Naive thymus-derived CD4-positive, alpha-beta T cell (primary cell): ENCODE measurements around the gene DCBLD2. TPM values are rescaled to one million over a fixed set of nuclear protein-coding genes. Genes with fewer than 3 reads are reported as not detected.
A peak's percentile ranks its signal among the peaks of the same experiment; 100 is the strongest.

ENCODE experiments used
- ATAC-seq: fragments of 150-1000 bp; cut with Tn5 transposase; 2 replicates; pipeline ENCODE4 v1.10.0; 2021; ENCODE audit warnings: mild to moderate bottlenecking, moderate library complexity
- CTCF ChIA-PET: fragments of 350-600 bp; sonication (Branson Sonifier 250); formaldehyde crosslinking; loops from one replicate; lab custom pipeline; 2021; ENCODE audit warnings: antibody characterized with exemption; lab: Charles Lee
- POLR2A ChIA-PET: fragments of 350-600 bp; sonication (Branson Sonifier 250); formaldehyde crosslinking; loops from one replicate; lab custom pipeline; 2021; ENCODE audit warnings: antibody characterized with exemption, inconsistent platforms; lab: Charles Lee
- DNase-seq, 9 donors: peaks; one replicate each; pipeline versions ENCODE4 v3.0.0 to v3.0.0-alpha.2; 2020 to 2022; ENCODE audit warnings: mixed read lengths in 1 of 9
- H3K27ac ChIP-seq: one replicate; pipeline ENCODE4 v1.7.0; 2013; ENCODE audit warnings: mild to moderate bottlenecking, low read depth, low read length, moderate library complexity
- H3K27me3 ChIP-seq, 2 donors: one replicate each; pipeline ENCODE4 v1.7.0; 2013; ENCODE audit warnings: low read length in 2 of 2, mild to moderate bottlenecking in 2 of 2, moderate library complexity in 2 of 2; ENCODE audit not compliant: control insufficient read depth in 2 of 2, insufficient read depth in 2 of 2
- H3K36me3 ChIP-seq, 3 experiments: 1 replicate in 2 of 3; 2 replicates in 1 of 3; pipeline ENCODE4 v1.7.0; 2013; ENCODE audit warnings: low read length in 3 of 3, mild to moderate bottlenecking in 3 of 3, moderate library complexity in 1 of 3; ENCODE audit not compliant: insufficient read depth in 3 of 3, control insufficient read depth in 2 of 3
- H3K4me1 ChIP-seq, 2 donors: one replicate each; pipeline ENCODE4 v1.7.0; 2013; ENCODE audit warnings: low read length in 2 of 2, mild to moderate bottlenecking in 2 of 2, moderate library complexity in 1 of 2; ENCODE audit not compliant: control insufficient read depth in 2 of 2, insufficient read depth in 2 of 2
- H3K4me3 ChIP-seq: 2 replicates; pipeline ENCODE4 v1.7.0; 2013; ENCODE audit warnings: mild to moderate bottlenecking, low read length
- H3K9me3 ChIP-seq, 3 experiments: 1 replicate in 2 of 3; 2 replicates in 1 of 3; pipeline ENCODE4 v1.7.0; 2013; ENCODE audit warnings: low read length in 3 of 3; ENCODE audit not compliant: control insufficient read depth in 2 of 3
- H3K27ac Mint-ChIP-seq, 9 donors: one replicate each; pipeline ENCODE4 v1.8.0; 2020 to 2022; ENCODE audit warnings: mixed read lengths in 9 of 9, mild to moderate bottlenecking in 8 of 9, moderate library complexity in 5 of 9, inconsistent platforms in 2 of 9
- H3K27me3 Mint-ChIP-seq, 5 donors: one replicate each; pipeline ENCODE4 v1.8.0; 2021 to 2022; ENCODE audit warnings: mixed read lengths in 5 of 5, mild to moderate bottlenecking in 1 of 5
- H3K36me3 Mint-ChIP-seq, 5 donors: one replicate each; pipeline ENCODE4 v1.8.0; 2020 to 2022; ENCODE audit warnings: mixed read lengths in 5 of 5, mild to moderate bottlenecking in 3 of 5, inconsistent platforms in 1 of 5
- H3K4me1 Mint-ChIP-seq, 7 donors: one replicate each; pipeline ENCODE4 v1.8.0; 2020 to 2022; ENCODE audit warnings: mixed read lengths in 7 of 7, mild to moderate bottlenecking in 3 of 7, inconsistent platforms in 1 of 7
- H3K4me3 Mint-ChIP-seq, 10 donors: one replicate each; pipeline ENCODE4 v1.8.0; 2020 to 2022; ENCODE audit warnings: mild to moderate bottlenecking in 10 of 10, mixed read lengths in 10 of 10, moderate library complexity in 6 of 10, inconsistent platforms in 2 of 10
- H3K9me3 Mint-ChIP-seq, 11 donors: one replicate each; pipeline ENCODE4 v1.8.0; 2020 to 2022; ENCODE audit warnings: mixed read lengths in 11 of 11, mild to moderate bottlenecking in 4 of 11, inconsistent platforms in 1 of 11, moderate library complexity in 1 of 11
- intact Hi-C, 2 donors: fragments of 100-400 bp; cut with micrococcal nuclease; formaldehyde crosslinking; loops; one replicate each; pipeline ENCODE4 v1.15.1; 2023
- polyA plus RNA-seq, 2 donors: library from polyadenylated mRNA; unstranded; fragments of 300-500 nt; fragmentation: Illumina TruSeq; gene quantifications; one replicate each; pipeline ENCODE4 v1.2.3, GENCODE V29; 2021
- total RNA-seq, 6 experiments: library from RNA in 5 of 6; stranded (reverse) in 5 of 6; gene quantifications; 1 replicate in 5 of 6; 2 replicates in 1 of 6; pipeline ENCODE4 v1.2.3 and lab custom pipeline; 2021 to 2026

Gene DCBLD2
- total and polyA plus RNA-seq, 7 experiments from 2014 or later = 1.9 to 4.7 (median 2.9) TPM

DNA sequence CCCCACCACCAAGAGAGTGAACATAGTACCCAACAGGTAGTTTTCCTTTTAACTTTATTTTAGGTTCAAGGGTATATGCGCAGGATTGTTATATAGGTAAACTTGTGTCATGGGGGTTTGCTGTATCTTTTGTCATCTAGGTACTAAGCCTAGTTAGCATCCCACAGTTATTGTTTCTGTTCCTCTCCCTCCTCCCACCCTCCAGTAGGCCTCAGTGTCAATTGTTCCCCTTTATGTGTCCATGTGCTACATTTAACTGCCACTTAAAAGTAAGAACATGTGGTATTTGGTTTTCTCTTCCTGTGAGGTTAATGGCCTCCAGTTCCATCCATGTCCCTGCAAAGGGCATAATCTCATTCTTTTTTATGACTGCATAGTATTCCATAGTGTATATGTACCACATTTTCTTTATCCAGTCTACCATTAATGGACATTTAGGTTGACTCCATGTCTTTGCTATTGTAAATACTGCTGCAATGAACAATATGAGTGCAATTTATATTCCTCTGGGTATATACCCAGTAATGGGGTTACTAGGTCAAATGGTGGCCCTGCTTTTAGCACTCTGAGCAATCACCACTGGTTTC, 72.2 kb downstream of the DCBLD2 start:
- Histone ChIP-seq H3K27ac (no peak overlapping the region), H3K4me3 (no peak overlapping the region), H3K9me3 (no peaks in the 10 kb centered on the region), H3K27me3 (no peaks in the 10 kb centered on the region), H3K36me3 (no peaks in the 10 kb centered on the region), H3K4me1 (no peaks in the 10 kb centered on the region)
- DNase-seq = no peak
- CTCF ChIA-PET = no interaction called here
- no peak overlapping the region for H3K4me3 Mint-ChIP-seq
- no peaks in the 10 kb centered on the region for H3K4me1 Mint-ChIP-seq
- H3K27ac Mint-ChIP-seq = no peak overlapping the region
- POLR2A ChIA-PET = no interaction called here
- peaks cover 0 to 4% (median 0%) of the 10 kb centered on the region in 5 donors for H3K27me3 Mint-ChIP-seq
- no peak for ATAC-seq
- peaks cover 0 to 17% (median 0%) of the 10 kb centered on the region in 5 donors for H3K36me3 Mint-ChIP-seq
- H3K9me3 Mint-ChIP-seq = peaks cover 0 to 51% (median 26%) of the 10 kb centered on the region in 11 donors
- intact Hi-C loops = no loop called here

- Histone ChIP-seq H3K4me1 (no peaks in the 10 kb centered on the region), H3K27me3 (no peaks in the 10 kb centered on the region), H3K4me3 (no peak overlapping the region), H3K27ac (no peak overlapping the region), H3K36me3 (no peaks in the 10 kb centered on the region), H3K9me3 (no peaks in the 10 kb centered on the region)
- no peak overlapping the region for H3K27ac Mint-ChIP-seq
- no peak overlapping the region for H3K4me3 Mint-ChIP-seq
- no peak for DNase-seq
- POLR2A ChIA-PET = no interaction called here
- ATAC-seq = no peak
- H3K27me3 Mint-ChIP-seq = peaks cover 0 to 3% (median 0%) of the 10 kb centered on the region in 5 donors
- CTCF ChIA-PET = interaction anchor here (0.8 to 1.5 kb wide), 2 partner anchors 9 to 16 kb away, joined by 3 to 5 read pairs; no protein-coding TSS in a partner anchor
- no peaks in the 10 kb centered on the region for H3K4me1 Mint-ChIP-seq
- H3K9me3 Mint-ChIP-seq = peaks cover 0 to 38% (median 21%) of the 10 kb centered on the region in 11 donors
- intact Hi-C loops = no loop called here
- peaks cover 0 to 9% (median 0%) of the 10 kb centered on the region in 5 donors for H3K36me3 Mint-ChIP-seq
These were observed 74.1 kb downstream of the DCBLD2 start for GRCh38 chr3:98827221-98827920.

DNA sequence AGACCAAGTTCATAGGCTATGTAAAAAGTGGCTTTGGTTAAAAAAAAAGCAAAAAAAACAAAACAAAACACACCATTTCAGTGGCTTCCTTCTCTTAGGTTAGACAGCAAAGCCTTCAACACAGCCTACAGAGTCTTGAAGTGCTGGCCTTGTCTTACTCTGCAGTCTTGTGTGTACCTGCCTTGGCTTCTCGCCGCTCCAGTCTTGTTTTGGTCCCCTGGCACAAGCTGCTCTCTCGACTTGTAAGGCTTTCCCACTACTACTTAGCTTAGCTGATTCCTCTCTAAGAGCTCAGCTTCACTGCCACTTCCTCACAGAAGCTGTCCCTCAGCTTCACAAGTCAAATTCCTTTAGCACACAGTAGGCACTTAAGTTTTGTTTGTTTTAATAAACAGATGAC, 75.4 kb downstream of the DCBLD2 start:
- Histone ChIP-seq H3K4me1 (no peaks in the 10 kb centered on the region), H3K4me3 (no peak overlapping the region), H3K9me3 (no peaks in the 10 kb centered on the region), H3K27ac (no peak overlapping the region), H3K36me3 (no peaks in the 10 kb centered on the region), H3K27me3 (no peaks in the 10 kb centered on the region)
- ChIA-PET CTCF (no interaction called here), POLR2A (no interaction called here)
- intact Hi-C loops = no loop called here
- Mint-ChIP-seq H3K9me3 (peaks cover 0 to 26% (median 9%) of the 10 kb centered on the region in 11 donors), H3K27me3 (peaks cover 0 to 3% (median 0%) of the 10 kb centered on the region in 5 donors), H3K4me1 (no peaks in the 10 kb centered on the region), H3K4me3 (no peak overlapping the region), H3K27ac (peak overlapping the region in 1 of 9 donors; percentile 63), H3K36me3 (peaks cover 0 to 3% (median 0%) of the 10 kb centered on the region in 5 donors)
- DNase-seq (no peak), ATAC-seq (no peak)

DNA sequence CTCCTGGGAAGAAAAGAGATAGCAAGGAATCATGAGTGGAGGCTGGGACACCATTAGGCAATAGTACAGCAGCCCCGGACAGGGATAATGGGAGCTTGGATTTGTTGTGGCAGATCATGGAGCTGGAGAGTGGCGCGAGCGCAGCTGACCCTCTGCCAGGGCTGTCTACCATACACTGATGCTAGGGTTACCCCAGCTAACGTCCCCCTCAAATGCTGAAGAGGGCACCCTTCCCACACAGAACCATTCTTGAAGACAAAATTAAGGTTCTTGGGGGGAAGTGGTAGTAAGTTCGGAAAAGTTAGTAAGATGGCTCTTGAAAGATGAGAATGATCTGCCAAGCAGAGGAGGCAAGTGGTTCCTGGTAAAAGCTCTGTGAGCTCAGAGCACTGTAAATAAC, 77.2 kb downstream of the DCBLD2 start:
- Mint-ChIP-seq H3K4me1 (no peaks in the 10 kb centered on the region), H3K4me3 (no peak overlapping the region), H3K27me3 (peaks cover 0 to 3% (median 0%) of the 10 kb centered on the region in 5 donors), H3K36me3 (peaks cover 0 to 3% (median 0%) of the 10 kb centered on the region in 5 donors), H3K9me3 (peaks cover 0 to 7% (median 1%) of the 10 kb centered on the region in 11 donors), H3K27ac (no peak overlapping the region)
- intact Hi-C loops = no loop called here
- Histone ChIP-seq H3K4me1 (no peaks in the 10 kb centered on the region), H3K4me3 (no peak overlapping the region), H3K27ac (no peak overlapping the region), H3K36me3 (no peaks in the 10 kb centered on the region), H3K9me3 (no peaks in the 10 kb centered on the region), H3K27me3 (no peaks in the 10 kb centered on the region)
- no peak for DNase-seq
- ChIA-PET POLR2A (no interaction called here), CTCF (no interaction called here)
- no peak for ATAC-seq

GRCh38 chr3:98823791-98824190, 77.7 kb downstream of the DCBLD2 start:
- Mint-ChIP-seq H3K27me3 (peaks cover 0 to 3% (median 0%) of the 10 kb centered on the region in 5 donors), H3K4me1 (no peaks in the 10 kb centered on the region), H3K4me3 (no peak overlapping the region), H3K36me3 (peaks cover 0 to 2% (median 0%) of the 10 kb centered on the region in 5 donors), H3K27ac (no peak overlapping the region), H3K9me3 (peaks cover 0 to 3% (median 0%) of the 10 kb centered on the region in 11 donors)
- ATAC-seq (no peak), DNase-seq (no peak)
- ChIA-PET CTCF (no interaction called here), POLR2A (no interaction called here)
- H3K27me3 ChIP-seq = no peaks in the 10 kb centered on the region
- H3K4me1 ChIP-seq = no peaks in the 10 kb centered on the region
- H3K27ac ChIP-seq = no peak overlapping the region
- H3K36me3 ChIP-seq = no peaks in the 10 kb centered on the region
- H3K4me3 ChIP-seq = no peak overlapping the region
- intact Hi-C loops = no loop called here
- H3K9me3 ChIP-seq = no peaks in the 10 kb centered on the region

DNA sequence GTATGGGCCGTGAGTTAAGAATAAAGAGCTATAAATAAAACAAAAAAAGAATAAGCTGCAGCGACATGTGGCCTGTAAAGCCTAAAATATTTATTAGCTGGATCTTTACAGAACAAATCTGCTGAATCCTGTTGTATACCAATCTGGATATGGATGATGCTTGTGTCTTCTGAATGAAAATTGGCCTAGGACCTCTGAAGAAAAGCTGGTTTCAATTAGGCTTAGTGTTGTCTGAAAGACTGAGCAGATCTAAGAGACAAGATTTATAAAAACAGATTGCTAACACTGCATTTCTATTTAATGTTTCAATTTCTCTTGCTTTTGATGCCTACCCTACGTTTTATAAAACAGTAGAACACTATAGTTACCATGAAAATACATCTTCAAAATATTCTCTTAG, 80.4 kb downstream of the DCBLD2 start:
- H3K36me3 ChIP-seq = no peaks in the 10 kb centered on the region
- H3K9me3 ChIP-seq = no peaks in the 10 kb centered on the region
- ChIA-PET POLR2A (no interaction called here), CTCF (interaction anchor here (0.7 kb wide), 1 partner anchor 352 kb away, joined by 3 read pairs; no protein-coding TSS in a partner anchor)
- Mint-ChIP-seq H3K4me3 (no peak overlapping the region), H3K36me3 (peaks cover 0 to 4% (median 0%) of the 10 kb centered on the region in 5 donors), H3K27me3 (no peaks in the 10 kb centered on the region), H3K27ac (no peak overlapping the region), H3K9me3 (no peaks in the 10 kb centered on the region), H3K4me1 (no peaks in the 10 kb centered on the region)
- H3K4me1 ChIP-seq = no peaks in the 10 kb centered on the region
- intact Hi-C loops = no loop called here
- ATAC-seq (no peak), DNase-seq (no peak)
- H3K27ac ChIP-seq = no peak overlapping the region
- no peak overlapping the region for H3K4me3 ChIP-seq
- no peaks in the 10 kb centered on the region for H3K27me3 ChIP-seq
